ENCODE results near the gene UIMC1. TPM values are rescaled to one million over a fixed set of nuclear protein-coding genes. Genes with fewer than 3 reads are reported as not detected.

Gene UIMC1
- total and polyA plus RNA-seq, 7 donors, result 18.0 to 96.1 (median 40.2) TPM

- DNase-seq, result no peak
- Histone ChIP-seq H3K9me3 (no peaks in the 10 kb centered on the region), H3K27ac (no peak overlapping the region), H3K27me3 (no peaks in the 10 kb centered on the region), H3K4me1 (peaks cover 0 to 16% (median 6%) of the 10 kb centered on the region in 4 donors), H3K4me3 (no peak overlapping the region), H3K36me3 (peaks cover 3 to 75% (median 11%) of the 10 kb centered on the region in 4 donors)
- no peak for TF ChIP-seq EP300 (IDR thresholded peaks at IDR 0.05)
- no peak for TF ChIP-seq POLR2A (IDR thresholded peaks at IDR 0.05)
- no peak for TF ChIP-seq CTCF (IDR thresholded peaks at IDR 0.05)
- 69 to 77% methylated on average over 2 of the region's 2 CpGs for WGBS, 2 donors
- intact Hi-C loops (cut with DNase I), result no loop called here
Observed at GRCh38 chr5:176944268-176944667, 62.3 kb downstream of the UIMC1 start.

GRCh38 chr5:176943816-176944215 lies 62.8 kb downstream of the UIMC1 start:
- no peak for DNase-seq
- Histone ChIP-seq H3K4me1 (peaks cover 0 to 16% (median 6%) of the 10 kb centered on the region in 4 donors), H3K27me3 (no peaks in the 10 kb centered on the region), H3K36me3 (peaks cover 0 to 74% (median 10%) of the 10 kb centered on the region in 4 donors), H3K27ac (no peak overlapping the region), H3K4me3 (no peak overlapping the region), H3K9me3 (no peaks in the 10 kb centered on the region)
- no peak for TF ChIP-seq POLR2A (IDR thresholded peaks at IDR 0.05)
- TF ChIP-seq EP300 (IDR thresholded peaks at IDR 0.05), result no peak
- TF ChIP-seq POLR2AphosphoS5 (IDR thresholded peaks at IDR 0.05), result no peak
- TF ChIP-seq CTCF (IDR thresholded peaks at IDR 0.05), result no peak
- 55 to 71% methylated on average over 1 of the region's 1 CpG for WGBS, 2 donors
- intact Hi-C loops (cut with DNase I), result no loop called here

- Histone ChIP-seq H3K4me3 (no peak overlapping the region), H3K36me3 (peaks cover 5 to 63% (median 11%) of the 10 kb centered on the region in 4 donors), H3K4me1 (peaks cover 0 to 11% (median 4%) of the 10 kb centered on the region in 4 donors), H3K27ac (no peak overlapping the region), H3K9me3 (no peaks in the 10 kb centered on the region), H3K27me3 (no peaks in the 10 kb centered on the region)
- TF ChIP-seq POLR2A (IDR thresholded peaks at IDR 0.05) (no peak), CTCF (IDR thresholded peaks at IDR 0.05) (no peak), EP300 (IDR thresholded peaks at IDR 0.05) (no peak), POLR2AphosphoS5 (IDR thresholded peaks at IDR 0.05) (no peak)
- DNase-seq, result no peak
- 81 to 85% methylated on average over 9 of the region's 9 CpGs for WGBS, 2 donors
- intact Hi-C loops (cut with DNase I), result no loop called here
Observed at GRCh38 chr5:176941951-176942350, 64.6 kb downstream of the UIMC1 start.

GRCh38 chr5:176938472-176938871 lies 68.1 kb downstream of the UIMC1 start:
- WGBS, 2 donors, result 86 to 87% methylated on average over 1 of the region's 1 CpG
- intact Hi-C loops (cut with DNase I), result no loop called here
- DNase-seq, result no peak
- Histone ChIP-seq H3K9me3 (no peaks in the 10 kb centered on the region), H3K27me3 (no peaks in the 10 kb centered on the region), H3K36me3 (peaks cover 4 to 47% (median 11%) of the 10 kb centered on the region in 4 donors), H3K4me1 (peaks cover 0 to 11% (median 4%) of the 10 kb centered on the region in 4 donors), H3K4me3 (no peak overlapping the region), H3K27ac (no peak overlapping the region)
- no peak for TF ChIP-seq POLR2AphosphoS5 (IDR thresholded peaks at IDR 0.05)
- TF ChIP-seq EP300 (IDR thresholded peaks at IDR 0.05), result no peak
- TF ChIP-seq CTCF (IDR thresholded peaks at IDR 0.05), result no peak
- TF ChIP-seq POLR2A (IDR thresholded peaks at IDR 0.05), result no peak

GRCh38 chr5:176935017-176935416 lies 71.6 kb downstream of the UIMC1 start:
- H3K4me1 ChIP-seq, result no peaks in the 10 kb centered on the region
- H3K9me3 ChIP-seq, result no peaks in the 10 kb centered on the region
- H3K27me3 ChIP-seq, result no peaks in the 10 kb centered on the region
- intact Hi-C loops (cut with DNase I), result no loop called here
- no peak overlapping the region for H3K27ac ChIP-seq
- no peak for TF ChIP-seq POLR2AphosphoS5 (IDR thresholded peaks at IDR 0.05)
- TF ChIP-seq EP300 (IDR thresholded peaks at IDR 0.05), result no peak
- no peak for TF ChIP-seq POLR2A (IDR thresholded peaks at IDR 0.05)
- TF ChIP-seq CTCF (IDR thresholded peaks at IDR 0.05), result no peak
- no peak overlapping the region for H3K4me3 ChIP-seq
- WGBS, 2 donors, result 91% methylated on average over 1 of the region's 1 CpG
- peaks cover 3 to 52% (median 10%) of the 10 kb centered on the region in 4 donors for H3K36me3 ChIP-seq
- no peak for DNase-seq
